B cell (primary cell): ENCODE data around the gene MBNL1.

Experiments
- CTCF ChIP-seq: fragments of 200-600 bp; IDR thresholded peaks from one replicate; pipeline ENCODE4 v1.8.0; 2022; ENCODE audit warnings: antibody characterized with exemption, mild to moderate bottlenecking
- EZH2 ChIP-seq: IDR thresholded peaks from 2 replicates; pipeline ENCODE4 v1.6.1; 2012; ENCODE audit warnings: borderline replicate concordance, low read depth, mild to moderate bottlenecking, moderate library complexity, low read length; ENCODE audit not compliant: insufficient read depth, poor library complexity, severe bottlenecking

GRCh38 chr3:152276681-152277080, 8.0 kb downstream of the MBNL1 start:
- TF ChIP-seq CTCF (no peak), EZH2 (no peak)
